Fibroblast of skin of abdomen (primary cell): ENCODE measurements around the gene EMP3. TPM values are rescaled to one million over a fixed set of nuclear protein-coding genes. Genes with fewer than 3 reads are reported as not detected.
"Not testable (repeated sequence)": the region's sequence is repeated elsewhere in the genome, so short reads cannot be mapped to it uniquely, and the experiment has no call there.

ENCODE experiments used
- DNase-seq: peaks from one replicate; pipeline ENCODE4 v3.0.0-alpha.2; 2013
- polyA plus RNA-seq, 2 experiments: library from polyadenylated mRNA; unstranded; fragments of 120-200 nt; gene quantifications; one replicate each; pipeline ENCODE4 v1.2.1, GENCODE V29; 2013; ENCODE audit not compliant: insufficient read length in 2 of 2

Gene EMP3
- polyA plus RNA-seq (2013, experiment 1 of 2; ENCODE audit: insufficient read length) = 351 TPM
- polyA plus RNA-seq (2013, experiment 2 of 2; ENCODE audit: insufficient read length) = 350 TPM

- peak; percentile 95 for DNase-seq
Measured at GRCh38 chr19:48325265-48325910, at the start of gene EMP3. EMP3 (plus strand) TSS chr19:48325552; CDS start chr19:48326845, 1,293 bp downstream.

GRCh38 chr19:48279747-48280146, 45.6 kb upstream of the EMP3 start:
- DNase-seq = no peak

GRCh38 chr19:48283908-48284307, 41.4 kb upstream of the EMP3 start:
- DNase-seq = peak; percentile 91

GRCh38 chr19:48284896-48285295, 40.5 kb upstream of the EMP3 start:
- peak; percentile 73 for DNase-seq

- no peak for DNase-seq
Measured at GRCh38 chr19:48287748-48288147, 37.6 kb upstream of the EMP3 start.

- DNase-seq = peak; percentile 68
Measured at GRCh38 chr19:48290401-48290770, 35.0 kb upstream of the EMP3 start.

GRCh38 chr19:48290771-48291488, 34.4 kb upstream of the EMP3 start:
- DNase-seq = peak; percentile 78

GRCh38 chr19:48291489-48291815, 33.9 kb upstream of the EMP3 start:
- DNase-seq = not testable (repeated sequence)

GRCh38 chr19:48292798-48293197, 32.6 kb upstream of the EMP3 start:
- peak; percentile 82 for DNase-seq

- no peak for DNase-seq
Measured at GRCh38 chr19:48295458-48295857, 29.9 kb upstream of the EMP3 start.

GRCh38 chr19:48296963-48297734, 28.2 kb upstream of the EMP3 start:
- DNase-seq = no peak

- DNase-seq = no peak
Measured at GRCh38 chr19:48297975-48298374, 27.4 kb upstream of the EMP3 start.

GRCh38 chr19:48301886-48302599, 23.3 kb upstream of the EMP3 start:
- no peak for DNase-seq

GRCh38 chr19:48302600-48302959, 22.8 kb upstream of the EMP3 start:
- no peak for DNase-seq

GRCh38 chr19:48303367-48303766, 22.0 kb upstream of the EMP3 start:
- no peak for DNase-seq

- no peak for DNase-seq
Measured at GRCh38 chr19:48303866-48304265, 21.5 kb upstream of the EMP3 start.

GRCh38 chr19:48308631-48309586, 16.4 kb upstream of the EMP3 start:
- peak; percentile 51 for DNase-seq

GRCh38 chr19:48309731-48310130, 15.6 kb upstream of the EMP3 start:
- DNase-seq = not testable (repeated sequence)

GRCh38 chr19:48310227-48310626, 15.1 kb upstream of the EMP3 start:
- DNase-seq = no peak

GRCh38 chr19:48311384-48311783, 14.0 kb upstream of the EMP3 start:
- DNase-seq = no peak

- no peak for DNase-seq
Measured at GRCh38 chr19:48315712-48316111, 9.6 kb upstream of the EMP3 start.

- DNase-seq = not testable (repeated sequence)
Measured at GRCh38 chr19:48317708-48317960, 7.7 kb upstream of the EMP3 start.
